Activated CD4-positive, alpha-beta T cell treated with anti-CD3 and anti-CD28 coated beads for 1 hour (primary cell): ENCODE data around the gene CSMD2.
"Not testable (repeated sequence)": the region's sequence is repeated elsewhere in the genome, so short reads cannot be mapped to it uniquely, and the experiment has no call there.

ENCODE experiments used
- DNase-seq: peaks from one replicate; pipeline ENCODE4 v3.0.0-alpha.2; 2020

Gene CSMD2

GRCh38 chr1:34049994-34050393 lies 115.0 kb downstream of the CSMD2 start:
- no peak for DNase-seq

- no peak for DNase-seq
Measured at GRCh38 chr1:34049477-34049876, 115.6 kb downstream of the CSMD2 start.

- DNase-seq, result no peak
Measured at GRCh38 chr1:34037856-34038255, 127.2 kb downstream of the CSMD2 start.

- DNase-seq, result no peak
Measured at GRCh38 chr1:34037109-34037508, 127.9 kb downstream of the CSMD2 start.

GRCh38 chr1:34034036-34034435 lies 131.0 kb downstream of the CSMD2 start:
- DNase-seq, result no peak

- no peak for DNase-seq
Measured at GRCh38 chr1:34029954-34030353, 135.1 kb downstream of the CSMD2 start.

GRCh38 chr1:34029515-34029914 lies 135.5 kb downstream of the CSMD2 start:
- DNase-seq, result no peak

DNA sequence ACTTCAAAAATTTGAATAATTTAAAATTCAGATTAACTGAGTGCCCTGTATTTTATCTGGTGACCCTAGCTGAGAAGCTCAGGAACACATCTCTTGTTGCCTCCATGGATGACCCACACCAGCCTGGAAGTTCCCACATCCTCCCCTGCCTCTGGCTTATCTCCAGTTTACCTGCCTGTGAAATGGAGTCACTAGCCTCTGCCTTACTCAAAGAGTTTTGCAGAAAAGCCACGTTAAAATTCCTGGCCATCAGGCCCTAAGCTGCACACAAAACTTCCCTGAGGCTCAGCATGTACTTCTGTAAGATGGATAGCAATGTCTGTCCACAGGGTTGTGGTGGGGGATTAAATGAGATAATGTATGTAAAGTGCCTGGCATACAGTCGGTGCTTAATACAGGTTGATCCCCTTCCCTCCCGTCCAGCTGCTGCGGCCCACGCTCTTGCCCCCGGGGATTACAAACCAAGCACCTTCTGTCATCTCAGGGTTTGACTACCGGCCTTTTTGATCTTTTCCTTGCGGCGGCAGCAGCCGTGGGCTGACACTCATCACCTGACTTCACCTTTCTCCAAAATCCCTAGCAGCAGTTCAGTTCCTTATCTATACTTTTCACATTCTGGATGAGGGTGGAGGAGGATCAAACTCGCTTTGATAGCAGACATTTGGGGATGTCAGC lies 136.5 kb downstream of the CSMD2 start:
- no peak for DNase-seq

DNA sequence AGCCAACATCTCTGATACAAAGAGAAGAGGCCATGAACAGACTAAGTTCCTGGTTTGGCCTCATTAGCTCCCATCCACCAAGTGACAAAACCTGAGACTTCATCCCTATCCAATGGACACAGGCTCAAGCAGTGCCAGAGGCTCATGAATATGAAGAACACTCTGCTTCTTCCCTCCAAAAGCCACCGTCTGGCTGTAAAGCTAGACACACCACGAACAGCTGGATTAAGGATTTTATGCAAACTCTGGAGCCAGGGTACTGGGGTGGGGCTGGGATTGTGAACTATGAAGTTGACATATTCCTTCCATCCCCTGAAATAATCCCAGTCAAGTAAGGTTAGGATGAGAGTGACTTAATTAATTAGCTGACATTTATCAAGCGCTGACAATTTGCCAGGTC lies 139.4 kb downstream of the CSMD2 start:
- DNase-seq, result no peak

DNA sequence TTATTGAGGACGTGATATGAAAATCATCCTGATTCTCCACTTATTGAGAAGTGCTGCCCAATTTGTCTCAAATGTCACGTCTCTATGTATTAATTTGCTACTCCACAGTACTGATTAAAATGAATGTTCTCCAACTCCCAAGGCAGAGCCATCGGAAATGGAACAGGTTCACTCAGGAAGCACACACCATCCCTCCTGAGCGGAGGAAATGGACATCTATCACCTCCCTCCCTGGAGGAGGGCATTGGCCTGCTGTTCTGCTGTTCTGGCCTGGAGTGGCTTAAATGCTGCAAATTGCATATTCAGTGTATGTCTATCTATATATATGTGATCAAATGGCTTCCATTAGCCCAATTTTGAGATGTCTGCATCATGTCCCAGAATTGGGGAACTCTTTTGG lies 140.5 kb downstream of the CSMD2 start:
- DNase-seq, result no peak

DNA sequence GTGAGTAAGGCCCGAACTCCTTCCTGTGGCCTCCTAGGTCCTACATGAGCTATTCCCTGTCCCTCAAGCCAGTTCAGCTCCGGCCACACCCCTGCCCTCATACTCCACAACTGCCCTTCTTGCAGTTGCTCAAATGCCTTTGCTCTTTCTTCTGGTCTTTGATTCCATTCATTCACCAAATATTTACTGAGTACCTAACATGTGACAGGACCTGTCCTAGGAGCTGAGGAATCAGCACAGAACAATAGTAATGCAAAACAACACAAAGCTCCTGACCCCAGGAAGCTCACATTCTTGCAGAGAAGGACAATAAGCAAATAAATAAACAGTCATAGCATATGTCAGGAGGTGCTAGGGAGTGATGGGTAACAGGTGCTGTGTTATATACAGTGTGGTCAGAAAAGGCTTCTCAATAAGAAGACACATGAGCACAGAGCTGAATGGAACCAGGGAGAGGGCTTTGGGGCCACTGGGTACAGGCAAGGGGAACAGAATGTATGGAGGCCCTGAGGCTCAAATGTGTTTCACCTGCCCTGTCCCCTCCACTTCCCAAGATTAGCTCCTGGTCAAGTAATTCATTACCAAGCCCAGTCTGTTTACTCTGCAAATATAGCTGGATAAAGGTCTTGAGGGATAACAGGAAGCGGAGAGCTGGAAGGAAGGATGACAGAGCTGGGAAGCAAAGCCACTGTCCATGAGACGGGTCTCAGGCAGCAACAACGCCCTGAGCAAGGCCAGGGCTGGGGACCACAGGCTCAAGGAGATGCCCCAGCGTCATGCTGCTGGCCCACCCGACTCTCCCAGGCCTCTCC lies 145.1 kb downstream of the CSMD2 start:
- DNase-seq, result no peak

DNA sequence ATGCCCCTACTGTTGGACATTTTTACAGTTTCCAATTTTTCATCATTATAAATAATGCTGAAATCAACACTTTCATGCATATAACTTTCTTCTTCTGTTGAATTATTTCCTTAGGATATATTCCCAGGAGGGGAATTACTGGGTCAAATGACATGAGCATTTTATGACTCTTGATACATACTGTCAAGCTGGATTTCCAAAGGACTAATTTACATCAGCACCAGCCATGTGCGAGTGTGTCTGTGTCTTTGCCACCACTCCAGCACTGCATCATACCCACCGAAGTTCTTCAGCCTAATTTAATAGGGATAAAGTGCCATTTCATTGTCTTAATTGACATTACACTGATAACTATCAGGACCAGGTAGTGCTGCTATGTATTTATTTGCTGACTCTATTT lies 146.7 kb downstream of the CSMD2 start:
- DNase-seq, result no peak

GRCh38 chr1:34016281-34016680 lies 148.7 kb downstream of the CSMD2 start:
- not testable (repeated sequence) for DNase-seq

- no peak for DNase-seq
Measured at GRCh38 chr1:34013958-34014737, 150.9 kb downstream of the CSMD2 start.

- no peak for DNase-seq
Measured at GRCh38 chr1:34013136-34013535, 151.9 kb downstream of the CSMD2 start.

GRCh38 chr1:34009340-34009985 lies 155.6 kb downstream of the CSMD2 start:
- no peak for DNase-seq

GRCh38 chr1:34007760-34008159 lies 157.3 kb downstream of the CSMD2 start:
- no peak for DNase-seq

GRCh38 chr1:34005309-34005708 lies 159.7 kb downstream of the CSMD2 start:
- no peak for DNase-seq

DNA sequence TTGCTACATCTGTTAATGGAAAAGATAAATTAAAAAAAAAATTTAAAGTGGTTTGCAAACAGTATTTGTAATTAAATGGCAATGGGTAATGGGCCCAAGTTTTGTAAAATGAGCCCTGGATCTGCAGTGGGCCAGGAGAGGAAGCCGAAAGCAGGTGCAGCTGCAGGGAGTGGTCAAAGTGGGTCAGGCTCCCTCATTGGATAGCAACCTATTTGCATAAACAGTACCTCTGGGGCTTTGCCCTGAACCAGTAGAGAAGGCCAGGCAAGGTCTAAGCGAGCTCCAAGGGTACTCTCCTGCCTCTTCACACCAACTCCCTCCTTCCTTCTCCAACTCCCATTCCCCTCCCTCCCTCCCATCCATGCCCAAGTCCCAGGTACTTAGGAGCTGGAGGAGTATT lies 162.2 kb downstream of the CSMD2 start:
- no peak for DNase-seq

GRCh38 chr1:33997127-33998036 lies 167.6 kb downstream of the CSMD2 start:
- no peak for DNase-seq

DNA sequence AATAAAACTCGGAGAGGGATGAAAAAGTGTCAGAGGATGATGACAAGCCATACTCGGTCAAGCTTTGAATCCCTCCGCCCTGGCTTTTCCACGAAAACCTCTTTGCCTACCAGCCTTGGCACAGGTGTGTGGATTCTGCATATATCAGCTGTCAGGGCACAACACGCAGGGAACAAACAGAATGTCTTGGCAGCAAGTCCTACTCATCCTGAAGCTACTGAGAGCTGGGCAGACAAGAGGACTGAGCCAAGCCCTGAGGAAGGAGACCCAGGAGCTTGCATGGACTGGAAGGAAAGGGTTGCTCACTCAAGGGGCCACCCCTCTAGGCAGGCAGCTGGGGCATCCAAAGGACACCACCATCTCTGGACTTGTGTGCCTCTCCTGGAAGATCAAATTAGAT lies 168.7 kb downstream of the CSMD2 start:
- DNase-seq, result no peak

- DNase-seq, result no peak
Measured at GRCh38 chr1:33993301-33993700, 171.7 kb downstream of the CSMD2 start.
